SK-N-DZ (cell line): ENCODE results near the gene CNTNAP2.
"Not testable (repeated sequence)": the region's sequence is repeated elsewhere in the genome, so short reads cannot be mapped to it uniquely, and the experiment has no call there.

Experiments used
- DNase-seq: peaks from one replicate; pipeline ENCODE4 v3.0.0-alpha.2; 2015; ENCODE audit warnings: low spot score

The CNTNAP2 gene

DNA sequence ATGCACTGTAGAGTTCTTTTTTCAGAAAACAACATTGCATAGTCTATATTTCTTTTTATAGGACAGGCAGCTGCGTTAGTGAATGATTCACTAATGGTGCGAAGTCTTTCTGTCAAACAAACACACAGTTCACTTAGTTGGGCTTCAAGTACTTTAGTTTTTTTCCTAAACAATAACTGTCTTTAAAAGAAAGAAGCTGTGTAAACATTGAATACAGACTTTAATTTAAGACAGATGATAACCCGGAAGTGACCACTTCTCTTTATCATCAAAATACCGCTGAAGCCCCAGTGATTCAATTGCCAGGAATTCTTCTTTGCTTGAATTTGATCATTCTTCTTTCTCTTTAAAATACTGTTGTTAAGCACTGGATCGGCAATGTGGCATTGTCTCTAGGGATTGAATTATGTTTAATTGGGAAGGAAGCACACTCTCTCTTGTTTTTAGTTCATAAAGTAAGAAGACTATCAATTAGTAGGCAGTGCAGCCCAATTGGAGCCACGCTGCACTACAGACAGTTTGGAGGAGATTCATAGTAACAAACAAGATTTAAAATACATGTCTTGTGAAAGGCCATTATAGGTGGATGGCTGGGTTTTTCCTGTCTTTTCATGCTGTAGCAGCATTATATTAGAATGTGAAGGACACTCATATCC lies 30.4 kb downstream of the CNTNAP2 start:
- DNase-seq, result no peak

DNA sequence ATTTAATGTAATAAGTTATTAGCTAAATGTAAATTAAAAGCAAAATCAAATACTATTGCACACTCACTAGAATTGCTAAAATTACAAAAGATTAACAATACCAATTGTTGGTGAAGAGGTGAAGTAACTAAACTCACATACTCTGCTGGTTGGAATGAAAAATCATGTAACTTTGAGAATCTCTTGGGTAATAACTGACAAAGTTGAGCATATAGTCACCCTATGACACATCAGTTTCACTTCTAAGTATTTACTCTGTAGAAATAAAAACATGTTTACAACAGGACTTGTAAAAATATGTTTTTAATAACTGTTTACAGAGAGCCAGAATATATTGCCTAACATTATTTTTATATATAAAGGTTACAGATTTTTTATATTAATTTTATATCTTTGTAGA lies 33.6 kb downstream of the CNTNAP2 start:
- no peak for DNase-seq

DNA sequence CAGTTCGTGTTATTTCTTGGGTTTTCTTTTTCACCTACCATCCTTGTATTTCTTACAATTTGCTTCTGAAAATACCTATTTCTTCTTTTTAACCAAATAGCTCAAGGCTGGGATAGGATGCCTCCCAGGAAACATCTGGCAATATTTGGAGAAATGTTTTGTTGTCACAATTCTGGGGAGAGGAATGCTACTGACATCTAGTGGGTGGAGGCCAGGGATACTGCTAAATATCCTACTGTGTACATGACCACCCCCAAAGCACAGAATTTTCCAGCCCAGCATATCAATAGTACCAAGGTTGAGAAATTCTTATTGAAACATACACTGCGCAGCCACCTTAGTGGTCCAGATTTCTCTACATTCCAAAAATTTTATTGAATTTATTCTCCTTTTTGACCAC lies 55.5 kb downstream of the CNTNAP2 start:
- no peak for DNase-seq

DNA sequence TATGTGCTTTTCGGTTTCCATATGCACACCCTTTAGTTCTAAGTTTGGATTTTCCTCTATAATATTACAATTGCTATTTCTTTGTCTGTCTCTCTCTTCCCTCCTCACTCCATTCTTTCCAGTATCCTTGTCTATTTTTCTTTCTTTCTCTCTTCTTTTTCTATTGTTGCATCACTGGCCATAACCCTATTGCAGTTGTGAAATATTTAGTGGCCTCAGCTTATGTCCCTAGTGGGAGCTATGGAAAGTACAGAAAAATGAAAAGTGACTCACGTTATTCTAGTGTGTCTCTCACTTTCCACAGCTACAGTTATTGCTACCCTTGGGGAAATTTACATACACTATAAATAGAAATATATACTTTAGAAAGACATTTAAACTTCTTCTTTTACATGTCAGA lies 59.1 kb downstream of the CNTNAP2 start:
- DNase-seq, result no peak

DNA sequence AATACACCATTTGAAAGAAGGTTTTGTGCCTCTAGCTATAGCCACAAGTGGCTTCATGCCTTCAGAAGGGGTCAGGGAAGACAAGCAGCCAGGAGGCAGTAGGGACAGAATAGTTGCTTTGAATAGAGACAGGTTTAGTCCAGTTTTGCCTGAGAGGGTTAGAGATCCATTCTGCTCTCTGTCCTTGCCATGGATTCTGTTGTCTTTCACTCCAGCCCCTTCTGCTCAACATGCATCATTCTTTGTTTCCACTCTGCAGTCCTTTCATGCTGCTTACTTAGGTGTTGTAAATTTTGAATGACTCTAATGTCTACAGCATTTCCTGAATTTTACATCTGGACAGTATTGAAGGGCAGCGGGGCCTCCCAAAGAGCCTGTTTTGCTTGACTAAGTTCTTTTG lies 60.3 kb downstream of the CNTNAP2 start:
- DNase-seq, result peak; percentile 4

DNA sequence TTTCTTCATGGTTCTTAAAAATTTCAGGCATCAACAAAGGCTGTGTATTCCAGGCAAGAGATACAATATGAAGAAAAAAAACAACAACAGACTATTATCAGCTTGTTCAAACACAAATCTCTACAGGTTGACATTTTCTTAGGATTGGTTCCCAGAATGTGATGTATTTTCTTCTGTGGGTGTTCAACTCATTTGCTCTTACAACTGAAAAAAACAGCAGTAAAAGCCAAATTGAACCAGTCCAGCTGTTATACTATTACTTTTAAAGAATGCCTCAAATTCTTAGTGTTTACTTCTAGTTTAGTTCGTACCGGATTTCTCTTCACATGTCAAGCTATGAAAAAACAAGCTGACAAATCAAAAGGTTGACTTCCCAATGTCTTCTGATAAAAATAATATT lies 60.7 kb downstream of the CNTNAP2 start:
- no peak for DNase-seq

DNA sequence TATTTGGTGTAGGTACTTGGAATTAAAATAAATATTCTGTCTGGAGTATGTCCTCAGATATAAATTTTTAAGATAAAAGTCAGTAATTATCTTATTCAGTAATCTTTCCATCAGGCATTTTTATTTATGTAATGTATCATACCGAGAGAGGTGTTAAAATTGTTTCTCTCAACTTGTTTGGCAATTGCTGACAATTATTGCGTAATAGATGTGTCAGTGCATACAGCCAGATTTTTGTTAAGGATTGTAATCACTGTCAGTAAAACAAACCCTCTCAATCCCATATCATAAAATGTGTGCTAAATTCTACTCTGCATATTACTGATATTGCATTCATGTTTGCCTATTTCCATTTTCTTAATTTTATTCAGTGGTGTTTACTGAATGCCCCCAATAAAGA lies 69.2 kb downstream of the CNTNAP2 start:
- no peak for DNase-seq

DNA sequence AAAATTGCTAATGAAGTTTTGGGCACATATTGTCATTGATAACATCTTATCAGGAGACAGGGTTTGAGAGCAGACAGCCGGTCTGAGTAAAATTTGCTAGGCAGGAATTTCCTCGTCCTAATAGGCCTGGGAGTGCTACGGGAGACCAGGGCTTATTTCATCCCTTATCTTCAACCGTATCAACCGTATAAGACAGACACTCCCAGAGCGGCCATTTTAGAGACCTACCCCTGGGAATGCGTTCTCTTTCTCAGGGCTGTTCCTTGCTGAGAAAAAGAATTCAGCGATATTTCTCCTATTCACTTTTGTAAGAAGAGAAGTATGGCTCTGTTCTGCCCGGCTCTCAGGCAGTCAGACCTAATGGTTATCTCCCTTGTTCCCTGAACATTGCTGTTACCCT lies 74.8 kb downstream of the CNTNAP2 start:
- peak; percentile 12 for DNase-seq

DNA sequence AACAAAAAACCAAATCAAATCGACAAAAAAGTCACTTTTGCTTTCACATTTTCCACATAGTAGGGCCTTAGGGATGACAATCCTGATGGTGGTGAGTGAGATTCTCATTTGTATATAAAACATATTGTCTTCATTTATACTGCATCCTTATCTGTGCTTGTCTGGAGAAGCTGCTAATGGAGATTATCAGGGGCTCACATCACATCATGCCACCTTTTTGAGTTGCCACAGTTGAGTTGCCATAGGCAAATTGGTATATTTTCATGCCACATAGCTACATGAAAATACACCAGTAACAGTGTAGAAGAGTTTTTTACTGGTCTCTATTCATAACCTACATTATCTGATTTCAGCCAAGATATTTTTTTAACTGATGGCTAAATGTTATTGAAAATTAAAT lies 85.3 kb downstream of the CNTNAP2 start:
- no peak for DNase-seq

DNA sequence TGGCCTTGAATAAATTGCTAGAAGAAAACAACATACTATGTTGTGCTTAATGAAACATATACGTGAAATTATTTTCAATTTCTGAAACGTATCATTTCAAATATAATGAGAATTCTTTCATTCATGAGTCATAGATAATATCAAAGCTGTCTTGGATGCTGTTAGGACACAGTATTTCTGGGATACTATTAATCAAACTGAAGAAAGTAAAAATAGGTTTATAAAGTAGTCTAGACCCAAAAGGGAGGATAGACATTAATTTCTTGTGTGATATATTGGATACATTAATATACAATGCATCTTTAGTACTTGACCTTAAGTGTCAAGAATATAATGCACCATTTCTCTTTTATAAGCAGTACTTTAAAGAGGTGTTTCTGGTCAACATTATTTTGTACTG lies 89.7 kb downstream of the CNTNAP2 start:
- DNase-seq, result no peak

DNA sequence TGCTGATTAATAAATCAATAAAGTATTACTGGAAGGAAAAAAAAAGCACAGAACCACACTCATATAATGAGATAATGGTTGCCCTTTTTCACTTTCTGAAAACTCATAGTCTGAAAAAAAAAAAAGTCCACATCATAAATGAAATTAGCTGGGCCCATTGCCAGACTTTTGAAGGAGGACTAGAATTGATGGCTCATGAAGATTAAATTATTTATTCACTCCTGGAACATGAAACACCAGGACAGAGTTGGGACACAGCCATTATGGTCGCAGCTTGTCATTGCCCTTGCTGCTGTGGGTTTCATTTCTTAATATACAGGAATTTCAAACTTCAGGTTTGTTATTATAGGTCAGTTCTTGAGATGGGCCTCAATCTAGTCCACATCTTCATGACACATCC lies 91.9 kb downstream of the CNTNAP2 start:
- peak; percentile 37 for DNase-seq

DNA sequence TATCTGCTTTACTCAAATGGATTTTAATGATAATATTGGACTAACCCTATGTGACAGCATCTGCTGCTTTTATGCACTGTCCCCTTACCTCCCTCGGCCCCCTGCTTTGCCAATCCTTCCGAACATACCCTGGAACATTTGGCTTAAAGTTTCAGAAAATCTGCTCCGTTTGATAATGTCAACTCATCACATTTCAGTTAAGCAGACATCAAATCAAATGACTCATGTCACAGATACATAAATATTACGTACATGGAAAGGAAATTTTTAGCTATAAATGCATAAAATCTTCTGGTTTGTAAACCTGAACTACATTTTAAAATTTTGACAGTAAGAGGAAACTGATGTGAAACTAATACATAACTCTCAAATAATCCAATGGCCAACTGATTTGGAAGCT lies 98.2 kb downstream of the CNTNAP2 start:
- no peak for DNase-seq

DNA sequence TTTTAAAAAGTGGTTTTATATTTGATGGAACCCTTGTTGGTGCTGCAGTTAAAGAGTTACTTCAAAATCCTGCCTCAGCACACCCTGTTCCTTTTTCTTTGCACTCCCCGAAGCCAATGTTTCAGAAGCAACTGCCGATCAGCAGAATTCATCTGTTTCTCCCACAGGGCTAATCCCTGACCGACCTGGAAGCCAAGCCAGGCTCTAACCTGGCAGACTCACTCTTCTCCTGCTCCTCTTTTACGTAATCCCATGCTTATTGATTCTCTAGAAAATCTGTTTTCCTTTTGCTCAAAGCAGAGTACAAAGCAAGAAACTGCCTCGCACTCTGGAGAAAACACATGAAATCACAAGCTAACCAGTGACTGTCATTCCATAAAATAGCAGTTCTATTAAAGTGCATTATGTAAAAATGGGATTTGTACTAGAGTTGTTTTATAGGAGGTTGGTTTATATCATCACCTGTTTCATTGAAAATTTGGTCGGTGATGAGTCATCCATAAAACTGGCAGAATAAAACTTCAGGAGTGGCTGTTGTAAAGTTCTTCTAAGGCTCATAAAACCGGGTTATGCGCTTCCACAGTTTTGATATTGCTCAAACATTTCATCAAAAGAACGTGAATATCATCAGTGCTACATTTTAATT lies 99.9 kb downstream of the CNTNAP2 start:
- no peak for DNase-seq

DNA sequence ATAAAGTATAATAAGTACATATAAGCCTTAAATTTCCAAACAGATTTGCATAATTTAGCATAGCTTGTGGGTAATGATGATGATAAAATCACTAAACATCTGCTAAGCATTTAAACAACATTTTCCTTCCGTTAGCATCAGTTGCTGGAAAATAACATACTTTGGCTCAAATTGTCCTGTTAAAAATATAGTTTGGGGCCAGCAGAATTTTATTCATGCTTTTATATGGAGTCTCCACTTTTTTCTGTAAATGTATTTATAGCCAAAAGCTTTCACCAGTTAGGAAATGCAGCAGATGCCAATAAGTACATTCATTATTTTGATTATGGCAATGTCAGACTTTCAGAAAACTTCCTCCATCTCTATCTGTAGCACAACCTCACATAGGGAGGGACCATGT lies 107.2 kb downstream of the CNTNAP2 start:
- DNase-seq, result no peak

DNA sequence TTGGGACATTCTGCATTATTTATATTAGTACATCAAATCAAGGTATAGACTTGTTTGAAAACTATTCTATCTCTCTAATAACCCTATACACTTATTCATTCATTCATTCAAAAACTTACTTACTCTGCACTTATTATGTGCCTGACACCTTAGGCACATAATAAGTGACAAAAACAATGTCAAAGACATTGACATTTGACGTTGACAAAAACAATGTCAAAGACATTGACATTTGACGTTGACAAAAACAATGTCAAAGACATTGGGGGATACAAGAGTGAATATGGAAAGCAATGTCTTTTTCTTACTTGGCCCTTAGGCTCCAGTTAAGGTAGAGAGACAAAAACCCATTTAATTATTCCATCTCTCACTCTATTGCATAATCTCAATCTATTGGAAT lies 116.0 kb downstream of the CNTNAP2 start:
- no peak for DNase-seq

DNA sequence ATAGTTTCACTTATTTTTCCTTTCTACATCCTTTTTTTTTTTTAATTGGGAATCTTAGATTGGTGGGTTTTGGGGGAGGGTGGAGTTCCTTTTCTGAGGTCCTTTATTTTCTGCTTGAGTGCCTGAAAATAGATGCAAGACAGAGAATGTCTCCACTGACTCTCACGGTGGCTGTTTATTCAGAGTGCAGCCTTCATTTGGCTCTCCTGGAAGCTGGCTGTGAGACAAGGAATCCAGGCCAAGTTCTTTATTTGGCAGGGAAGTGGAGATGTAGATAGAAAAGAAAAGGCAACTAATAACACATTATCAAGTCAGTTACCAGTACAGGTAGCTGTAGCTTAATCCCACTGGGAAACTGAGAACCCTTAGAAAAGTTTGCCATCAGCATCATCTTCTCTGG lies 118.6 kb downstream of the CNTNAP2 start:
- no peak for DNase-seq

DNA sequence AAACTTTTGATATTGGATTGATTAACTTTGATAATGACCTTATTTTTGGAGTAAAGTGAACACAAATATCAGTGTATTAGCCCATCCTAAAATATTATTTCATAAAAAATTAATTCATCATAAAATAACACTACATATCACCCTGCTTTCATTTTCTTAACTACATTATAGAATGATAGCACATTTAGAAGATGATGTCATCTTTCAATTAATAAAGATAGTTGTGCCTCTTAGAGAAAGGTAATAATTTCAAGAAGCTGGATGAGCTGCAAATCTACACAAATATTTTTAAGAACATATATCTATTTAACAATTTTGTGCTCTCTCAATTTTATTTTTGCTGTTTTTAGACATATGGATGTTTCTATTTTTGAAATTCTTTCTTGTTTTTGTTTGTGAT lies 126.1 kb downstream of the CNTNAP2 start:
- no peak for DNase-seq

DNA sequence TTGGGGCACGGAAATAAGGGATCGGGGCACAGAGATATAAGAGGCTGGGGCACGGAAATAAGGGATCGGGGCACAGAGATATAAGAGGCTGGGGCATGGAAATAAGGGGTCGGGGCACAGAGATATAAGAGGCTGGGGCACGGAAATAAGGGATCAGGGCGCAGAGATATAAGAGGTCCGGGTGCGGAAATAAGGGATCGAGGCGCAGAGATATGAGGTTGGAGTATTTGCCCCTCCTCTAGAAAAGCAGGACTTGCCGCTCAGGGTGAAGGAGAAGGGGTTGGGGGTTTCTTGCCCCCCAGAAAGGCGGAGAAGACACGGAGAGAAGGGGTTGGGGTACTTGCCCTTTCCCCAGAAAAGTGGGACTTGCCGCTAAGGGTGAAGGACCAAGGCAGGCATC lies 131.4 kb downstream of the CNTNAP2 start:
- not testable (repeated sequence) for DNase-seq

DNA sequence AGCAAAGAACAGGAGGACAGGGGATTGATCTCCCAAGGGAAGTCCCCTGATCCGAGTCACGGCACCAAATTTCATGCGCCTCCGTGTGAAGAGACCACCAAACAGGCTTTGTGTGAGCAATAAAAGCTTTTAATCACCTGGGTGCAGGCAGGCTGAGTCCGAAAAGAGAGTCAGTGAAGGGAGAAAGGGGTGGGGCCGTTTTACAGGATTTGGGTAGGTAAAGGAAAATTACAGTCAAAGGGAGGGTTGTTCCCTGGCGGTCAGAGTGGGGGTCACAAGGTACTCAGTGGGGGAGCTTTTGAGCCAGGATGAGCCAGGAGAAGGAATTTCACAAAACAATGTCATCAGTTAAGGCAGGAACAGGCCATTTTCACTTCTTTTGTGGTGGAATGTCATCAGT lies 132.1 kb downstream of the CNTNAP2 start:
- DNase-seq, result not testable (repeated sequence)

DNA sequence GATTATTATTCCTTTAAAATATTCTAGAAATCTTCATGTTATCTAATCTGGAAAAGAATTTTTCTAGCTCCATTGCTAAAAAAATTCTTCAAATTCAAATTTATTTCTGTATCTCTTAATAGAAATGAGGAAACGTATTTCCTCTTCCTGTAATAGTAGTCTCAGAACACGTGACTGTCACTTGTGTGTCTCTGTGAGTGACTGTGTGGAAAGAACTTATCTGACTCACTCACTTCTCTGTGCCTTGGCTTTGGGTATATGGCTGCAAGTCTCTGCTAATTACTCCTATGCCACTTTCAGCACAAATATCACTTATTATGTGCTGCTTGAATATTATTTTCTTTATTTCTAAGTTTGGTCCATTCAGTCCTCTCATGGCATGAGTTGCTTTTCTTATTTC lies 132.7 kb downstream of the CNTNAP2 start:
- DNase-seq, result no peak

DNA sequence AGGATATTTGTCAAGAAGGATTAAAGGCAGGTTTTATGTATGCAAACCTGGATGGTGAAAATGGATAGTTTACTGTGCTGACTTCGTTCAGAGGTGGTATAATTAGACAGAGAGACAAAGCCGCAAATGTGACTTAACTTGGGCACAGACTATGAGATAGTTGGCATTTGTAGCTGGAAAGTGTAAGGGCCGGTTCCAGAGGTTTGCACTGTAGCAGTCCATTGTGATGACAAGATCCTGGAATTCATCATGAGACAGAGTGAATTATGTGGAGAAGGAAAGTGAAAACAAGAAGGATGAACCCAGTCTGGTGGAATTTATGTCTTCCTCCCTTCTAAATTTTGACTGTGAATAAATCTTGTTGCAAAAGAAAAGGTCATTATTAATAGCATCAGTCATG lies 139.0 kb downstream of the CNTNAP2 start:
- no peak for DNase-seq

DNA sequence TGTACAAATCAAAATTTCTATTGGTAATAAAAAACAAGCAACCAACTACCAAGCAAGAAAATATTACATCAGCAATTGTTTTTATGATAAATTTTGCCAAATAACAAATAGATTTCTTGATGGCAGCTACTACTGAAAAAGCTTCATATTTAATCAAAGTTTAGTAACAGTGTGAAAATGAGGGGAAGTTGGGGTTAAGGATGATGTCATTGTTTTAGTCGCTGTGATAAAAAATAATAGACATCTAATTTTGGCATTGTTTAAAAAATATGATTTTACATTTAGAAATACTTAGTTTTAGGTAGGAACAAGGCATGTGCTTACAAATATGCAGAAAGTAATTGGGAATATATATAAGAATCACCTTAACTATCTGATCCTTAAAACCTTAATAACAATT lies 145.9 kb downstream of the CNTNAP2 start:
- no peak for DNase-seq

DNA sequence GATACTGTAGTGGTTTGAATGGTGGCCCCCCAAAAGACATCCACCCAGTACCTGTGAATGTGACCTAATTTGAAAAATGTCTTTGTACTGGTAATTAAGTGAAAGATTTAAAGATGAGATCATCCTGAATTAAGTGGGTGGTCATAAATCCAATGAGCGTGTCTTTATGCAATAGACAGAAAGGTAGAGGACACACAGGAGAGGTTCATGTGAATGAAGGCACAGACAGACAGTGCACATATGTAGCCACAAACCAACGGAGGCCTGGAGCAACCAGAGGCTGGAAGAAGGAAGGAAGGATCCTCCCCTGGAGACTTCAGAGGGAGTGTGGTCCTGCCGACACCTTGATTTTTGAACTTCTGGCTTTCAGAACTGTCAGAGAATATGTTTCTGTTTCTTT lies 160.3 kb downstream of the CNTNAP2 start:
- DNase-seq, result no peak

DNA sequence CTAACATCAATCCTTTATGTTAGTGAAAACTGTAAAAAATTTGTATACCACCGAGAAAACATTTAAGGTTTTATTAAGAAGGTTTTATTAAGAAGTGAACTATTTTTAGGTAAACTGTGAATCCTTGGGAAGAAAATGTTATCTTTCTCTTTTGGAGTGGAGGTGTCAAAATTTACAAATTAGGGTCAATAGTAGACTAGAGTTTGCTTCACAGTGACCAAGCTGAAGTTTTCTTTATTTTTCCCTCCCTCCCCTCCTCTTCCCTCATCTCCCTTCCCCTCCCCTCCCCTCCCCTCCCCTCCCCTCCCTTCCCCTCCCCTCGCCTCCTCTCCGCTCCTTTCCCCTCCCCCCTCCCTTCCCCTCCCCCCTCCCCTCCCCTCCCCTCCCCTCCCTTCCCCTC lies 168.8 kb downstream of the CNTNAP2 start:
- DNase-seq, result no peak
